RPMI7951 (cell line): ENCODE data around the gene FAM219A. TPM values are rescaled to one million over a fixed set of nuclear protein-coding genes. Genes with fewer than 3 reads are reported as not detected.
A peak's percentile ranks its signal among the peaks of the same experiment; 100 is the strongest.
"Not testable (repeated sequence)": the region's sequence is repeated elsewhere in the genome, so short reads cannot be mapped to it uniquely, and the experiment has no call there.

Source experiments
- DNase-seq: peaks from one replicate; pipeline ENCODE4 v3.0.0-alpha.2; 2012; ENCODE audit warnings: low read depth
- total RNA-seq: library from RNA; depleted of rRNA; stranded (reverse); fragments of >200 nt; shearing (Covaris generic); gene quantifications from 2 replicates; pipeline ENCODE4 v1.2.3, GENCODE V29; 2014

Gene FAM219A
- total RNA-seq, 1 experiment from 2014 or later: 11.2 TPM

DNA sequence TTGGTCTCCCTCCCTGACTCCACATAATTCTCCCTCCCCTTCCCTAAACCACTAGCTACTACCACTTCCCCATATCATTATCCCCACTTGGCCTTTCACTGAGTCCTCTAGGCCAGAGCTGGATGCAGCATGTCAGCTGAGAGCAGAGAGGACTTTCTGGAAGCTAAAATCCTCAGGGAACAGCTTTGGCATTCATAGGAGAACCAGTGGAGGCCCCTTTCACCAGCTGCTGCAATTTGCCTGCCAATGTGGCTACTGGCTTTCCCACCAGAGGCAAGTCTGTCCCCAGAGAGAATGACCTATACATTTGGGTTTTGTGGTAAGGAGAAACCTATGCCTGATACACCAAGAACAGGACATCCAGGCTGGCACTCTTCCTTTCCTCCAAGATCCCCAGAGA lies 14.4 kb downstream of the FAM219A start:
- no peak for DNase-seq

GRCh38 chr9:34443533-34443932 lies 14.8 kb downstream of the FAM219A start:
- no peak for DNase-seq

- DNase-seq: no peak
Observed at GRCh38 chr9:34442770-34443169, 15.6 kb downstream of the FAM219A start.

DNA sequence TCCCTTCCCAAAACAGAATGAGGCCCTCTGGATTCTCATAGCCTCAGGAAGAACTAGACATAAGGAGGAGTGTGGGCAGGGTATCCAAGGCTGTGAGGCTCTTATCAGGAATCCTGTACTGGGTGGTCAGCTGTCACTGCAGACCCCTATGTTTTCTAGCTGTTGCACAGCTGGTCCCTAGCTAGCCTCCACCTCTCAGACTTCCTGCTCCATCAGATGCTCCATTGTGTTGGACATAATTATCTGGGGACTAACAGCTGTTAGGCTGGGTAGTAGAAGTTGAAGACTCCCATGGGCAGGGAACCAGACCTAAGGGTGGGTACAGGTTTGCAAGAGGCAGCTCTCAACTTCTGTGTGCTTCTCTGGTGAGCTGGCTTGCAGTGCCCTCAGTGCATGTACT lies 18.4 kb downstream of the FAM219A start:
- DNase-seq: no peak

DNA sequence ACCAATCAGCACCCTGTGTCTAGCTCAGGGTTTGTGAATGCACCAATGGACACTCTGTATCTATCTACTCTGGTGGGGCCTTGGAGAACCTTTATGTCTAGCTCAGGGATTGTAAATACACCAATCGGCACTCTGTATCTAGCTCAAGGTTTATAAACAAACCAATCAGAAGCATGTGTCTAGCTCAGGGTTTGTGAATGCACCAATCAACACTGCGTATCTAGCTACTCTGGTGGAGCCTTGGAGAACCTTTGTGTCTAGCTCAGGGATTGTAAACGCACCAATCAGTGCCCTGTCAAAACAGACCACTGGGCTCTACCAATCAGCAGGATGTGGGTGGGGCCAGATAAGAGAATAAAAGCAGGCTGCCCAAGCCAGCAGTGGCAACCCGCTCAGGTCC lies 19.9 kb downstream of the FAM219A start:
- DNase-seq: not testable (repeated sequence)

- DNase-seq: not testable (repeated sequence)
Observed at GRCh38 chr9:34437926-34438307, 20.5 kb downstream of the FAM219A start.

GRCh38 chr9:34437006-34437925 lies 21.1 kb downstream of the FAM219A start:
- peak; percentile 53 for DNase-seq

GRCh38 chr9:34431667-34432066 lies 26.7 kb downstream of the FAM219A start:
- no peak for DNase-seq

- DNase-seq: peak; percentile 49
Observed at GRCh38 chr9:34430843-34431437, 27.4 kb downstream of the FAM219A start.

DNA sequence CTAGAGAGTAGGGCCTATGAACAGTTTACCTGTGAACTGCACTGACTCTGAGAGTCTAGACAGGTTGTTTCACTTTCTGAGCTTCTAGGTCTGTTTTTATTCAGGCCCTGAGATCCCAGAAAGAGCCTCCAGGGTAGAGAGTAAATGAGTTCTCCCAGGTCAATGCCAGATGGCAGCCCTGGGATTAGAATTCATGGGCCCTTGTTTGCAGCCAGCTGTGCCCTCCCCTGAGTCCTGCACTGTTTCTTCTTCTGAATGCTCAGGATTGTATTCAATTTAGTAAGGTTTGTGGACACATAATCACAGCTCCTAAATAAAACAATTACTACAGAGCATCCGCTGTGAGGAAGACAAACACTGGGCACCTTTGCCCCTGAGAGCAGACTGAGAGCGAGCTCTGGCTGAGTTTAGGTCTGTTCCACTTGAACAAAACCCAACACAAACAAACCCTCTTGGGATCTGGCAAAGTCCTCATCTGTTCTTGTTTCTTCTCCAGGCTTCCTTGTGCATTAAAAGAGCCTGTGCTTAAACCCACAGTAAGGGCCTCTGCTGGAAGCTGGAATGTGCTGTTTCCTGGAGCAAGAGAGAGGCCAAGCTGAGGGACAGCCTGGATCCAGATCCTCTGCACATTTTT lies 29.9 kb downstream of the FAM219A start:
- no peak for DNase-seq

- DNase-seq: no peak
Observed at GRCh38 chr9:34426347-34427074, 31.9 kb downstream of the FAM219A start.

DNA sequence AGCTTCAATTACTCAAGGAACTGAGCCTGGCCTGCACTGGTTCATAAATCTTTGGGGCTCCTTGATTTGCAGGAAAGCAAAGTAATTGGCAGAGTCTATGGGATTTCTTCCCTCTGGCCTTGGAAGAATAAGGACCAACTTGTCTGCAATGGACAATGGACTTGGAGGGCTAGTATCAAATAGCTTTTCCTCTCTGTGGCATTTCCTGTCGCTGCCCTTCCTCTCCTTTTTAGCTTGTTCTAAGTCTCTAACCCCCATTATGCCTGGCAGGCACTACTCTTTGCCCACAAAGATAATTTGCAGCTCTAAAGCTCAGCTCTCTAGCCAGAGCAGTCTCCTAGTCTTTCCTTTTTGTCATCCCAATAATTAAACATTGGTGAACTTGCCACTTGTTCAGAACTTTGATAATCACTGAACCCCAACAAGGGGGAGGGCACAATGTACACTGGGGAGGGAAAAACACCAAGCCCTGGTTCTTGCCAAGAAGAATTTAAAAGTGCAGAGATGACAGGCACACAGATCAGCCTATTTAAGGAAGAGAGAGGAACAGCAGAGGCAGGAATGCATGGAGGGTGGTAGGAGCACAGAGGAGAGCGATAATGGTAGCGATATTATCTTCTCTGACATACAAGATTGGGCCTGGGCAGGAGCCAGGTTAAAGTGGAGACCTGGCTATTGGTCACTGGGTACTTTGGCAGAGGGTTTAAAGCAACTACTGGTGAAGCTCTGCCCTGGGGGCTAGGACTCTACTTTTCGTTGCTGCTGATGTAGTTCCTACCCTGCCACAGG lies 38.5 kb downstream of the FAM219A start:
- peak; percentile 3 for DNase-seq

GRCh38 chr9:34417734-34418133 lies 40.6 kb downstream of the FAM219A start:
- DNase-seq: no peak

- DNase-seq: peak; percentile 42
Observed at GRCh38 chr9:34413231-34413852, 45.0 kb downstream of the FAM219A start.

- no peak for DNase-seq
Observed at GRCh38 chr9:34412336-34412735, 46.0 kb downstream of the FAM219A start.

DNA sequence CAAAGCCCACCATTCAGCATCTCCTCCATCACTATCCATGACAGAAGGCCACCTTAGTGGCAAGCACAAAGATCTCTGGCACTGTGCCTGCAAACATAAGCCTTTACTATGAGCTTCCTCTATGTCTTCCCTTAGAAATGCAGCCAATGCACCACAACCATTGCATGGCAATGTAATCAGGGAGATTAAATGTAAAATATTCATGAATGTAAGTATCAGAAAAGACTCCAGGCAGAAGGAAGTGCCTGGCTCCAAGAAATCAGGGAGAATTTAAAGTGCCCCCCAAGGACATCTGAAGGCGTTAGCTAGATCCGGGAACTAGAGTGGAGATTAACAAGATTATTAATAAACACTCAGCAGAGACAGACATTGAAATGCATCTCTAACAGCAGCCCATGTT lies 49.2 kb downstream of the FAM219A start:
- no peak for DNase-seq

DNA sequence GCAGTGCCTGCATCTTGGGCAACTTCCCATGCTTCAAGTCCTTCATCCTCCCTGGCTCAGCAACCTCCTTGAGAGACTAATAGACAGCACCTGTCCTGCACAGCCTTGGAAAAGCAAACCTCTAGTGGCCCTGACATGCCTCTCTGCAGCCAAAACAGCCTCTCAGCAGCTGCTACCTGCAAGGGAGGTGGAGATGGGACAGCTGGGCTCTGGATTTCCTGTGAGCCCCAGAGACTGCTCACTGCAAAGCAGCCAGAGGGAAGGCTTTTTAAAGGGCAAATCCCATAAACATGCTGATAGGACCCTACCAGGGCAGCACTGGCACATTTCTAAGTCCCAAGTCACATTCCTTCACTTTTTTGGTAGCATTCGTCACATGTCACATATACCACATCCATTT lies 50.2 kb downstream of the FAM219A start:
- DNase-seq: no peak

DNA sequence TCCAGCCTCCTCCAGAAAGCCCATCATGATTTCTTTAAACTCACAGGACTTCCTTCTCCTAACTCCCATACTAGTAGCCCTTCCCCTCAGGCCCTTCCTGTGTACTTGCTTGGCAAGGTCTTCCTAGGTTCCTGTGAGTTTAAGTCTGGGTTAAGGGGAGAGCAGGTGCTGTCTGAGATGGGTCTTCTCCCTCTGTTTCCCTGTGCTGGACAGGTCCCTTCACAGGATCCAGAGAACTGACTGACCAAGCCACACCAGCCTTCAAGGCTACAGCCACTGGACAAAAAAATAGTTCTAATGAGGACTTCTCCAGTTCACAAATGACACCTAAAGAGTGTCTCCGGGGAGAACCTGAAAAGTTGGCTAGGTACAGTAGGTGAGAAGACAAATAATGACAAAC lies 52.2 kb downstream of the FAM219A start:
- no peak for DNase-seq

GRCh38 chr9:34405719-34406118 lies 52.7 kb downstream of the FAM219A start:
- DNase-seq: no peak

GRCh38 chr9:34403554-34404380 lies 54.6 kb downstream of the FAM219A start:
- peak; percentile 61 for DNase-seq
